ENCODE results near the gene HDAC4. TPM values are rescaled to one million over a fixed set of nuclear protein-coding genes. Genes with fewer than 3 reads are reported as not detected.

Gene HDAC4
- total RNA-seq, 1 experiment from 2014 or later: 40.1 TPM

DNA sequence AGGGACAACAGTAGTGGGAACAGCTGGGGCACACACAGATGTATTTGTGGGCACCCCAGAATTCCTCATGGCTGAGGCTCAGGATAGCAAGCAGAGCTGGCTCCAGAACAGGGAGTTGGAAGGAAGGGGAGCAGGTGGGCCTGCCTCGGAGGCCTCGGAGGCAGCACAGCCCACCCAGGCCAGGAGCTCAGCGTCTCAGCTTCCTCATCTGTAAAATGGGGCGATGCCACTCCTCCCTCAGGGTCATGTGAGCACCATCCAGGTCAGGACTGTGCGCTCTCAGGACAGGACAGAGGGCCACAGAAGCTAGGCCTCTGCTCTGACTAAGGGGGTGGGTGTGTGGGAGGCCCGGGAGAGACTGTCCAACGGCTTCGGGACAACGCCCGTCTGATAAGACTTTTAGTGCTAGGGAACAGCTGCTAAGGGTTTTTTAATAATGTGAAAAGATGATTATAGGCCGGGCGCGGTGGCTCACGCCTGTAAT lies 106.2 kb downstream of the HDAC4 start:
- BruUV-seq (replicated peaks): no TSS peak
- ATAC-seq: no peak
- Histone ChIP-seq H3K9me3 (ENCODE audit: control insufficient read depth, insufficient read depth, low read depth, low read length) (no peaks in the 10 kb centered on the region), H3K36me3 (ENCODE audit: control insufficient read depth, insufficient read depth, low read length) (no peaks in the 10 kb centered on the region), H3K27me3 (ENCODE audit: control insufficient read depth, insufficient read depth, low read length) (no peaks in the 10 kb centered on the region), H3K27ac (ENCODE audit: low read length) (no peak overlapping the region), H3K4me1 (ENCODE audit: control insufficient read depth, insufficient read depth, low read length) (peaks cover 10% of the 10 kb centered on the region; the same call in 1 of the 2 replicates), H3K4me3 (ENCODE audit: low read depth in 2 of 2, low read length in 2 of 2) (no peak overlapping the region)
- DNase-seq (ENCODE audit: low read depth, low spot score): no peak
- POLR2A ChIA-PET: no interaction called here
- intact Hi-C loops (cut with micrococcal nuclease; ENCODE audit: unreplicated experiment) (no loop called here), in situ Hi-C loops (cut with HindIII; ENCODE audit: low pct_unique_long_range_greater_than_20kb, low sequenced_read_pairs) (no loop called here)
- TF ChIP-seq, protein P1, sequence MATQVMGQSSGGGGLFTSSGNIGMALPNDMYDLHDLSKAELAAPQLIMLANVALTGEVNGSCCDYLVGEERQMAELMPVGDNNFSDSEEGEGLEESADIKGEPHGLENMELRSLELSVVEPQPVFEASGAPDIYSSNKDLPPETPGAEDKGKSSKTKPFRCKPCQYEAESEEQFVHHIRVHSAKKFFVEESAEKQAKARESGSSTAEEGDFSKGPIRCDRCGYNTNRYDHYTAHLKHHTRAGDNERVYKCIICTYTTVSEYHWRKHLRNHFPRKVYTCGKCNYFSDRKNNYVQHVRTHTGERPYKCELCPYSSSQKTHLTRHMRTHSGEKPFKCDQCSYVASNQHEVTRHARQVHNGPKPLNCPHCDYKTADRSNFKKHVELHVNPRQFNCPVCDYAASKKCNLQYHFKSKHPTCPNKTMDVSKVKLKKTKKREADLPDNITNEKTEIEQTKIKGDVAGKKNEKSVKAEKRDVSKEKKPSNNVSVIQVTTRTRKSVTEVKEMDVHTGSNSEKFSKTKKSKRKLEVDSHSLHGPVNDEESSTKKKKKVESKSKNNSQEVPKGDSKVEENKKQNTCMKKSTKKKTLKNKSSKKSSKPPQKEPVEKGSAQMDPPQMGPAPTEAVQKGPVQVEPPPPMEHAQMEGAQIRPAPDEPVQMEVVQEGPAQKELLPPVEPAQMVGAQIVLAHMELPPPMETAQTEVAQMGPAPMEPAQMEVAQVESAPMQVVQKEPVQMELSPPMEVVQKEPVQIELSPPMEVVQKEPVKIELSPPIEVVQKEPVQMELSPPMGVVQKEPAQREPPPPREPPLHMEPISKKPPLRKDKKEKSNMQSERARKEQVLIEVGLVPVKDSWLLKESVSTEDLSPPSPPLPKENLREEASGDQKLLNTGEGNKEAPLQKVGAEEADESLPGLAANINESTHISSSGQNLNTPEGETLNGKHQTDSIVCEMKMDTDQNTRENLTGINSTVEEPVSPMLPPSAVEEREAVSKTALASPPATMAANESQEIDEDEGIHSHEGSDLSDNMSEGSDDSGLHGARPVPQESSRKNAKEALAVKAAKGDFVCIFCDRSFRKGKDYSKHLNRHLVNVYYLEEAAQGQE (IDR thresholded peaks at IDR 0.05; ENCODE audit: insufficient read depth in 1 of 2, low read depth in 2 of 2, low read length in 1 of 2): no peak
- TF ChIP-seq, protein P2, sequence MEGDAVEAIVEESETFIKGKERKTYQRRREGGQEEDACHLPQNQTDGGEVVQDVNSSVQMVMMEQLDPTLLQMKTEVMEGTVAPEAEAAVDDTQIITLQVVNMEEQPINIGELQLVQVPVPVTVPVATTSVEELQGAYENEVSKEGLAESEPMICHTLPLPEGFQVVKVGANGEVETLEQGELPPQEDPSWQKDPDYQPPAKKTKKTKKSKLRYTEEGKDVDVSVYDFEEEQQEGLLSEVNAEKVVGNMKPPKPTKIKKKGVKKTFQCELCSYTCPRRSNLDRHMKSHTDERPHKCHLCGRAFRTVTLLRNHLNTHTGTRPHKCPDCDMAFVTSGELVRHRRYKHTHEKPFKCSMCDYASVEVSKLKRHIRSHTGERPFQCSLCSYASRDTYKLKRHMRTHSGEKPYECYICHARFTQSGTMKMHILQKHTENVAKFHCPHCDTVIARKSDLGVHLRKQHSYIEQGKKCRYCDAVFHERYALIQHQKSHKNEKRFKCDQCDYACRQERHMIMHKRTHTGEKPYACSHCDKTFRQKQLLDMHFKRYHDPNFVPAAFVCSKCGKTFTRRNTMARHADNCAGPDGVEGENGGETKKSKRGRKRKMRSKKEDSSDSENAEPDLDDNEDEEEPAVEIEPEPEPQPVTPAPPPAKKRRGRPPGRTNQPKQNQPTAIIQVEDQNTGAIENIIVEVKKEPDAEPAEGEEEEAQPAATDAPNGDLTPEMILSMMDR (IDR thresholded peaks at IDR 0.05): no peak
- TF ChIP-seq POLR2AphosphoS5 (IDR thresholded peaks at IDR 0.05; ENCODE audit: low read depth, low read length) (no peak), TCF7L2 (IDR thresholded peaks at IDR 0.05; ENCODE audit: low read depth, low read length) (no peak), SIN3A (IDR thresholded peaks at IDR 0.05; ENCODE audit: borderline replicate concordance, insufficient read depth, low read depth, low read length) (no peak)
- CTCF ChIA-PET: interaction anchor here (0.6 kb wide), 1 partner anchor 216 kb away, joined by 3 read pairs; no protein-coding TSS in a partner anchor

DNA sequence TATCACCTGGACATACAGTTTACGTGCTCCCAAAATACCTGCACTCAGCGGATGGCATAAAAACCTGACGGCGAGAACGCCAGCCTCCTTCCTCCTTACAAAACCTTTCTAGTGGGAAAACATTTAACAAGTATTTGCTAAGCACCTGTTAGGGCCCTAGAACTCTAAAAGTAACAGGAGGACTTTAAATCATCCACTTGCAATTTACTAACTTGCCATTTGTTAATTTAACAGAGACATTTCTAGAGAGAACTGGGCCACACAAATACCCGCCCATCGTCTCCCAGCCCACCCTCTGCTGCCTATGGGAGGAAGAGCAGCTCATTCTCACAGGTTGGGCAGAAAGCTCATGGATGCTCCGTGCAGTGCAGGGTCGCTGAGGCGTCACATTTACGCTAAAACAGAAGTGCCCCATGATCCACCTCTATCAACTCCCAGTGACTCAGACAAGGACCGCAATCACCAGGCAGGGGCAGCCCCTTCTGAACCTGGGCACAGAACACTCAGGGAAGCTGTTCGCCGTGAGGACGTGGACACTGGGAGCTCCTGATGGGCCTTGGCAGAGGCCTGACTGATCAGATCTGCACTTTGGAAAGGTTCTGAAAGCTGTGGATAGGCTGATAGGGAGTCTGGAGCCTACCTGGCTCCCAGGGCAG lies 106.9 kb downstream of the HDAC4 start:
- Histone ChIP-seq H3K4me3 (ENCODE audit: low read depth in 2 of 2, low read length in 2 of 2) (no peak overlapping the region), H3K27me3 (ENCODE audit: control insufficient read depth, insufficient read depth, low read length) (no peaks in the 10 kb centered on the region), H3K27ac (ENCODE audit: low read length) (no peak overlapping the region), H3K4me1 (ENCODE audit: control insufficient read depth, insufficient read depth, low read length) (peaks cover 10% of the 10 kb centered on the region; the same call in 1 of the 2 replicates), H3K36me3 (ENCODE audit: control insufficient read depth, insufficient read depth, low read length) (no peaks in the 10 kb centered on the region), H3K9me3 (ENCODE audit: control insufficient read depth, insufficient read depth, low read depth, low read length) (no peaks in the 10 kb centered on the region)
- intact Hi-C loops (cut with micrococcal nuclease; ENCODE audit: unreplicated experiment): no loop called here
- in situ Hi-C loops (cut with HindIII; ENCODE audit: low pct_unique_long_range_greater_than_20kb, low sequenced_read_pairs): no loop called here
- no TSS peak for BruUV-seq (replicated peaks)
- no peak for ATAC-seq
- TF ChIP-seq SIN3A (IDR thresholded peaks at IDR 0.05; ENCODE audit: borderline replicate concordance, insufficient read depth, low read depth, low read length) (no peak), TCF7L2 (IDR thresholded peaks at IDR 0.05; ENCODE audit: low read depth, low read length) (no peak), POLR2AphosphoS5 (IDR thresholded peaks at IDR 0.05; ENCODE audit: low read depth, low read length) (no peak)
- TF ChIP-seq, protein P2 (IDR thresholded peaks at IDR 0.05): no peak
- TF ChIP-seq, protein P1 (IDR thresholded peaks at IDR 0.05; ENCODE audit: insufficient read depth in 1 of 2, low read depth in 2 of 2, low read length in 1 of 2): no peak
- CTCF ChIA-PET: interaction anchor here (0.6 kb wide), 1 partner anchor 216 kb away, joined by 3 read pairs; no protein-coding TSS in a partner anchor
- POLR2A ChIA-PET: no interaction called here
- no peak for DNase-seq (ENCODE audit: low read depth, low spot score)
